ENCODE measurements around the gene SLC17A3.

SLC17A3 gene

DNA sequence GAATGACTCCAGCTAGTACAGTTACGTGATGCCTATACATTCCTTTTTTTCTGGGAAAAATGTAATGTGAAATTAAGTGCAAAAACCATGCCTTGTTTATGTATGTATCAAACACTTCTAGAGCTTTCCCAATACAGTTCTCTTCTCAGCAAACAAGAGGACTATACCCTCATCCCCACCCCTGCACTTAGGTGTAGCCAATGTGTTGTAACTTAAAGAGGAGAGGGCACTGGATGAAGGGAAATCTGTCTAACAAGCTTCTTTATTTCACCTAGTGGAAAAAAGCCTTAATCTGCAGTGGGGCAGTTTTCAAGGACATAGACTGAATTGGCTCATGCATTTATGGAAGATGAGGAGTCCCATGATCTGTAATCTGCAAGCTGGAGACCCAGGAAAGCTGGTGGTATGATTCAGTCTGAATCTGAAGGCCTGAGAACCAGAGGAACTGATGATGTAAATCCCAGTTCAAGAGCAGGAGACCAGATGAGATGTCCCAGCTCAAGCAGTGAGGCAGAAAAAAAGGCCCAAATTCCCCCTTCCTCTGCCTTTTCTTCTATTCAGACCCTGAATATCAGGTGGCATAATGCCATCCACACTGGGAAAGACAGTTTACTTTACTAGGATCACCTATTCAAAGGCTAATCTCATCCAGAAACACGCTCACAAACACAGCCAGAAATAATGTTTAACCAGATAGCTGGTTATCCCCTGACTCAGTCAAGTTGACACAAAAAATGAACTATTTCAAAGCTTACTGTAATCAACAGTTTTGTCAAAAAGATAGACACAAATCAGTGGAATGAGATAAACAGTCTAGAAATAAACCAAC lies 25.8 kb upstream of the SLC17A3 start:
- no peak for TF ChIP-seq POLR2A (IDR thresholded peaks at IDR 0.05; ENCODE audit: low read depth, low read length)
- FAIRE-seq = no peak
- DNase-seq (ENCODE audit: insufficient read length, low spot score) = no peak

DNA sequence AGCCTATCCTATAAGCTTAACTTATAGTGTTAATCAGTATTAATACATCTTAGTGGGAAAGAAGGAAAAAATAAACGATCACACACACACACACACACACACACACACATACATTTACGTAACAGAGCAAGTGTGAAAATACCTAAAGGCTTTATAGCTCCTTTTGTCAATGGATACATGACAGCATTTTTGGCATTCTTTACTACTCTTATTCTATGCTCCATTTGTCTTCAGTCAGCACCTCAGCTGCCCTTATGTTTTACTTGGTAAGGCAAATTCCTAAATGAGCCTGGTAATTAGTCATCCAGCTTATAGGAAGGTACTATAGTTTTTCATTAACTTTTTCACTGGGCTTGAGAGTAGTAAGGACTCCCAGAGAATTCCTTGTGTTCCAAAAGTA lies 25.1 kb upstream of the SLC17A3 start:
- DNase-seq (ENCODE audit: insufficient read length, low spot score) = no peak
- no peak for TF ChIP-seq POLR2A (IDR thresholded peaks at IDR 0.05; ENCODE audit: low read depth, low read length)
- no peak for FAIRE-seq

DNA sequence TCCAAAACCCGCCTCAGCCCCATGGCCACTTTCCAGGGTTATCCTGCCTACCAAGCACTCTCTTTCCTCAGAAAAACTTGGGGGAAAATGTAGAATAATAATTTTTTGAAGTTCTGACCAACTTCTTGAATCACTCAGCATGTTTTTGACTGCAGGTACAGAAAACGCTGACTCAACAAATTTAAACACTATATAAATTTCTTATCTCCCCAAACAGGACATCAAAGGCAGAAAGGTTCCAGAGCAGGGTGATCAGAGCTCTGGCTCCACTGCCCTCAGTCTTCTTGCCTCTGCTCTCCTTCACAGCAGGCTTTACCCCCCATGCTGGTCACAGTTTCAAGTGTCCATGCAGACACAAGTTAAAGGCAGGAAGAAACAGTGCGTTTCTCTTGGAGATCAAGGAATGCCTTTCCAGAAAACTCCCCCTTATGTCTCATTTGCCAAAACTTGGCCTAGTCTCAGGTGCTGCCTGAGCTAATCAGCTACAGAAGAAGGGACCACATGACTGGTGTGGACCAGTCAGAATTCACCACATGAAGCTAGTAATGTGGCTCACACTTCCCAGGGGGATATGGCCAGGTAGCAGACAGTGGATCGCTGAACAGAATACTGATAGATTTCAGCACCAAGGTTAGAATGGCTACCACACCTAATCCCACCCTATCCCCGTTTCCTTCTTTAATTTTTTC lies 24.4 kb upstream of the SLC17A3 start:
- no peak for FAIRE-seq
- TF ChIP-seq POLR2A (IDR thresholded peaks at IDR 0.05; ENCODE audit: low read depth, low read length) = no peak

DNA sequence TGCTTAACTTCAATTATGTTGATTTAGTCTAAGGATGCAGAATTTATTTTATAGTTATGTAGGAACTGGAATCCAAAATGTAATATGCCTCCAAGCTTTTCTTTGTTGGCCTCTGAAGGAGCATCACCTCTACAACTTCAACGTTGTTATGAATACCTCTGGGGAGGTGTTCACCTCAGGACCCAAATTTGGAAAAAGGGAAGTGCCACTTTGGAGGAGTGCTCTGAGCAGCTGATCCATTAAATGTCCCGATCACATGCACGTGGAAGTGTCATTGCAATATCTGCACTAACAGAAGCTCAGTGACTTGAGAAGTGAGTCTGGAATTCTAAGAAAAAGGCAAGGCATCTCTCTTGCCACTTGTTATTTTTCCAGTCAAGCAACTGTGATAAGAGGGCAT lies 22.2 kb upstream of the SLC17A3 start:
- DNase-seq (ENCODE audit: insufficient read length, low spot score) (no peak), FAIRE-seq (no peak)
- no peak for TF ChIP-seq POLR2A (IDR thresholded peaks at IDR 0.05; ENCODE audit: low read depth, low read length)

More for the DNA sequence above, 24.4 kb upstream of the SLC17A3 start:
- no peak for DNase-seq (ENCODE audit: insufficient read length, low spot score)

DNA sequence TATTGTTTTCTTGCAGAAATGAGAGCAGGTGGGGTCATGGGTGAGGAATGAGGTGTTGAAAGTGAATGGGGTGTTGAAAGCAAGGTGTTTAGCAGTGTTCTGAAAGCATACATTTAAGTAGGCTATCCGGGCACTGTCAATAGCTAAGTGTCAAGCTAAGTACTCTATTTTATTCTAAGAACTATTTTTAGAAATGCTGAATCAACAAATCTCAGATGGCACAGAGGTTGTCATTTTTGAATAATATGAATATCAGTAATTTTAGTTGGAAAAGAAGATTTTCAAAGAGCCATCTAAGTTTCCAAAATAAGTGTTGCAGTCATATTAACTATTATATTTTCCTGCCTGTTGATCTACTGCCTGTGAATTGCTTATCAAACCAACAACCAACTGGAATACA lies 21.7 kb upstream of the SLC17A3 start:
- FAIRE-seq = no peak
- no peak for DNase-seq (ENCODE audit: insufficient read length, low spot score)
- TF ChIP-seq POLR2A (IDR thresholded peaks at IDR 0.05; ENCODE audit: low read depth, low read length) = no peak

DNA sequence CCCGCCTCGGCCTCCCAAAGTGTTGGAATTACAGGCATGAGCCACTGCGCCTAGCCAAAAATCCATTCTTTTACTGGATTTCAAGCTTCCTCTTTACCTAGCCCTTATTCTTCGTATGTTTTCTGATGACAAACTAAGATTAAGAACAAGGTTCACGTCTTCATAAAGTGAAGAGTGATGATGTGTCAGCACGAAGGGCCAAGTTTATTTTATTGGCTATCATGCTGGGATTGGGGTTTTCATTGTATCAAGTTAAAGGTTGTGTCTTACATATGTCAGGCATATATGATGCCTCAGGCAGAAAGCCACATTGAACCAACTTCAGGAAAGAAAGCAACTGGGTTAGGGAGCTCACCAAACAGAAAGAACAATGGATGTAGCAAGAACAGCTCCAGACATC lies 19.7 kb upstream of the SLC17A3 start:
- DNase-seq (ENCODE audit: insufficient read length, low spot score) = no peak
- no peak for FAIRE-seq
- no peak for TF ChIP-seq POLR2A (IDR thresholded peaks at IDR 0.05; ENCODE audit: low read depth, low read length)

DNA sequence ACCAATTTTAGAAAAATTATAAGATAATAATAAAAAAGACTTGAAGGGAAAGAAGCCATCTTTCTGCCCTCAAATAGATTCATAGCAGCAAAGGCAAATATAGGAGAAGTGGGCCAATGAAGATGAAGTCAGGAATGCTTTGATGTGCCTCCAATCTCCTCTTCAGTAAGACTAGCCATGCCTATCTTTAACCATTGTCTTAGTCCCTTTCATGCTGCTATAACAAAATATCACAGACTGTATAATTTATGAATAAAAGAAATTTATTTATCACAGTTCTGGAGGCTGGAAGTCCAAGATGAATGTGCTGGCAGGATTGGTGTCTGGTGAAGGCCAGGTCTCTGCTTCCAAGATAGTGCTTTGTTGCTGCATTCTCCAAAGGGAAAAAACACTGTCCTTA lies 18.8 kb upstream of the SLC17A3 start:
- FAIRE-seq (no peak), DNase-seq (ENCODE audit: insufficient read length, low spot score) (no peak)
- no peak for TF ChIP-seq POLR2A (IDR thresholded peaks at IDR 0.05; ENCODE audit: low read depth, low read length)

DNA sequence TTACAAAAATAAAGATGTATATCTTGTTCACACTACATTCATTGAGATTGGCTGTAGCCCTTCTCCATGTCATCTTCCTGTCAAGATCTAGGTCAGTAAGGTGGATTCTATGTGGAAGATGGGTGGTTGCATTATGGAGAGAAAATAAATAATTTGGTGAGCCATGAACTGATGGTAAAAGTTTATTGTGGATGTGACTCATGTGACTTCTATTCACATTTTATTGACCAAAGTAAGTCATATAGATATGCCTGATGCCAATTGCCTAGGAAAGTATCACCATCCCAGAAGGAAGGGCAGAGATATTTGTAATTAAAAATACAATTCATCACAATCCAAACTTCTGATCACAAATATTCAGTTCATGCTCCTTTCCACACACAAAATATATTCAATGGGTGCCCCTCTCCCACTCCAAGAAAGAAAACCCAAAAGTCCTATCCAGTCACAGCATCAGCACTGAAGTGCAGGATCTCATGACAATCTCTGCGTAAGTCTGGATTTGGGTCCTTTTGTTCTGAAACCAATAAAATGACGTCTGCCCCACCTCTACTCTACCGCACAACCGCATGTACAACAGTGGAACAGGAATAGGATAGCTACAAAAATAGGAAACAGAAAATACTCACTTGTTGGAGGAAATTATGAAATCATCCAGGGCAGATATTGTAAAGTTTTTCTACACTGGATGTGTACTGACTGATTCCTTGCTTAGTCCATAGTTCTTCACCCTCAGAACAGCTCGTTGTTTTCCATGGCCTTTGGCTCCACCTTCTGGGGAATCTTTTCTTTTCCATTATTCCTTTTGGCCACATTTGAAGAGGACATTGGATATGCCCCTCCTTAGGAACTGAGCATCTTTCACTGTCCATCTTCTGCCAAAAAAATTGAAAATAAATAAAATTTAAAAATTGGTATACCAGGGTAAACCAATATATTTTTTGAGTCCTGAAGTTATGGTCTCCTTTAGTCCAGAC lies 16.1 kb upstream of the SLC17A3 start:
- peak; percentile 94 for FAIRE-seq
- TF ChIP-seq POLR2A (IDR thresholded peaks at IDR 0.05; ENCODE audit: low read depth, low read length) = no peak
- no peak for DNase-seq (ENCODE audit: insufficient read length, low spot score)

DNA sequence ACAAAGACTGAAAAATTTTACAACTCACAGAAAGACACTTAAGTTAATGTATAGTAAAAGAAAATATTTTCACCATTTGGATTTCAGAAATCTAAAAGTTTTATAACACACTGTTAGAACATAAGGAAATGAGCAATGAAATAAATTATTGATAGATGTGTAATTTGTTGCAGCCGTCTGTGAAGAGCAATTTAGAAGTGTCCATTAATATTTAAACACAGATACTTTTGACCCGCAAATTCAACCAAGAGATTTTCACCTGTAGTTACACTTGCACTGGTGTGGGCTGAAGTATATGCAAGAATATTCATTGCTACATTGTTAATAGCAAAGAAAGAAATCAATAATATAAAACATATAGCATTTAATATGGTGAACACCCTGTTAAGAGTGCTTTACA lies 14.6 kb upstream of the SLC17A3 start:
- FAIRE-seq (no peak), DNase-seq (ENCODE audit: insufficient read length, low spot score) (no peak)
- TF ChIP-seq POLR2A (IDR thresholded peaks at IDR 0.05; ENCODE audit: low read depth, low read length) = no peak

DNA sequence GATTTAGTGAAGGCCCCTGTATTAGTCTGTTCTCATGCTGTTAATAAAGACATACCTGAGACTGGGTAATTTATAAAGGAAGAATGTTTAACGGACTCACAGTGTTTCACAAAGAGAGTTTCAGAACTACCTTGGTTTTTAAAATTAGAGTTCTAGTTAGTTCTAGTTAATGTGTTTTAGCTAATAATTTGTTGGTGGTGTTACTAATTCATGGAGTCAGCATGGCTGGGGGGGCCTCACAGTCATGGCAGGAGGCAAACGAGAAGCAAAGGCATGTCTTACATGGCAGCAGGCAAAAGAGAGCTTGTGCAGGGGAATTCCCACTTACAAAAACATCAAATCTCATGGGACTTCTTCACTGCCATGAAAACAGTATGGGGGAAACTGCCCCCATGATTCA lies 12.0 kb upstream of the SLC17A3 start:
- DNase-seq (ENCODE audit: insufficient read length, low spot score) (no peak), FAIRE-seq (no peak)
- no peak for TF ChIP-seq POLR2A (IDR thresholded peaks at IDR 0.05; ENCODE audit: low read depth, low read length)

DNA sequence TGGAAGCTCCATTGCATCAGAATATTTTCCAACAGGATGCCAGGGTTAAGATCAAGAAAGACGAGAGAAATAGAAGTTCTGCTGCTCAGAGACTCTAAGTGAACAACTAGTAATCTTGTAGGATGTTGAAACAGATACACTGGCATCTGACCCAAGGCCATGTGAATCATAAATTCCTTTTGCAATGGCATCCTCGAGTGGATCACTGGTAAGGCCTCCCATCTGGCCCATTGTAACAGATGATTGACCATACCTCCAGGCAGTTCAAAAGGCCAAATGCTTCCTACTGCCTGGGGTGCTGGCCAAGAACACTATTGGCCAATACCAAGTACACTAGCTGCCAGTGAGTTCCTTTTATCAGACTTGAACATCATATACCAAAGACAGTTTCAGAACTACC lies 9.9 kb upstream of the SLC17A3 start:
- DNase-seq (ENCODE audit: insufficient read length, low spot score) (peak; percentile 26), FAIRE-seq (peak; percentile 94)
- TF ChIP-seq POLR2A (IDR thresholded peaks at IDR 0.05; ENCODE audit: low read depth, low read length) = no peak

DNA sequence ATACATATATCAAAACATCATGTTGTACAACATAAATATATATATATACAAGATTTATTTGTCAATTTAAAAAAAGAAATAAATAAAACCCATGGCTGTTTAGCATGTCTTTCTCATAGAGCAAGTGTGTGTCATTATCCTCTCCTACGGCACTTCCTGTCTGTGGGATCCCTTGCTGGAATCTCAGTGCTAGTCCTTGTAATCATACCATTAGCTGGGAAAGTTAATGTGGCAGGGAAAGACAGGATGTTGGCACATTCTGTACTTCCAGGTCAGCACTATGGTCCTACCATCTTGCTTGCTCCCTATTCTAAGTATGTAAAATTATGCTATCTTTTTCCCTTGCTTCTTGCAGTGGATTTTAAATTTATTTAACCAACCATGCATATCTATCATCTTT lies 9.5 kb upstream of the SLC17A3 start:
- DNase-seq (ENCODE audit: insufficient read length, low spot score) (peak; percentile 17), FAIRE-seq (no peak)
- TF ChIP-seq POLR2A (IDR thresholded peaks at IDR 0.05; ENCODE audit: low read depth, low read length) = no peak

DNA sequence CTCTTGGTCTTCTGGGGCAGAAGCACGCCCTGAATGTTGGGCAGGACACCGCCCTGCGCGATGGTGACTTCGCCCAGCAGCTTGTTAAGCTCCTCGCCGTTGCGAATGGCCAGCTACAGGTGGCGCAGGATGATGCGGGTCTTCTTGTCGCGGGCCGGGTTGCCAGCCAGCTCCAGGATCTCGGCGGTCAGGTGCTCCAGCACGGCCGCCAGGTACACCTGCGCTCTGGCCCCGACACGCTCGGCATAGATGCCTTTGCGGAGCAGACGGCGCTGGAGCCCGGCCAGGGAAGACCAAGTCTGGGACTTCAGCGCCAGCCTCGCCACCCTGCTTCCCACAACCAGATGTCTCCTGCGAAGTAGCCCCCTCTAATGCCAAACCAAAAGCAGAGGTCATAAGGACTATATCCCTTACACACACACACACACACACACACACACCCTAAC lies 8.0 kb upstream of the SLC17A3 start:
- DNase-seq (ENCODE audit: insufficient read length, low spot score) (no peak), FAIRE-seq (no peak)

DNA sequence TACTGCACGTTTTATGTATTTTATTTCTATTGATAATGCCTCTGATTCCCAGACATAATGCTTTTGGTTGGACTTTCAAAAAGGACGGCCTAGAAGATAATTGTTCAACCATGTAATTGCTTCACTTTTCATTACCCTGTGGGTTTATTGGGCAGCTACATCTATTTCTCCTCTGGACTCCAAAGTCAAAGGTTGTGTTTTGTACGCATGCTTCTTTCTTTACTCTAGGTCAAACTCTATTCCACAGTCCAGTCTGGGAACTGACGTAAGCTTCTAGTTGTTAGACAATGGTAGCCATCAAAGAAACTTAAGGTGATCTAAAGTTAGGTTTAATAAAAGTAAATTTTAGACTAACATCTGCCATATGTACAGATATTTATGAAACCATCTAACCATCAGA lies 6.6 kb upstream of the SLC17A3 start:
- FAIRE-seq (no peak), DNase-seq (ENCODE audit: insufficient read length, low spot score) (no peak)
- no peak for TF ChIP-seq POLR2A (IDR thresholded peaks at IDR 0.05; ENCODE audit: low read depth, low read length)

More for the DNA sequence above, 8.0 kb upstream of the SLC17A3 start:
- no peak for TF ChIP-seq POLR2A (IDR thresholded peaks at IDR 0.05; ENCODE audit: low read depth, low read length)

All from H54 (cell line).